HG03159 (cell line): ENCODE measurements around the gene HAPLN3.

Source experiments
- ATAC-seq: cut with Tn5 transposase; IDR thresholded peaks from one replicate; pipeline ENCODE4 v1.9.1; 2021; ENCODE audit warnings: mild to moderate bottlenecking, moderate library complexity; ENCODE audit not compliant: unreplicated experiment

The HAPLN3 gene

GRCh38 chr15:88912500-88912921 is 17.2 kb upstream of the HAPLN3 start:
- no peak for ATAC-seq

- no peak for ATAC-seq
Observed at GRCh38 chr15:88911766-88912118, 16.4 kb upstream of the HAPLN3 start.

DNA sequence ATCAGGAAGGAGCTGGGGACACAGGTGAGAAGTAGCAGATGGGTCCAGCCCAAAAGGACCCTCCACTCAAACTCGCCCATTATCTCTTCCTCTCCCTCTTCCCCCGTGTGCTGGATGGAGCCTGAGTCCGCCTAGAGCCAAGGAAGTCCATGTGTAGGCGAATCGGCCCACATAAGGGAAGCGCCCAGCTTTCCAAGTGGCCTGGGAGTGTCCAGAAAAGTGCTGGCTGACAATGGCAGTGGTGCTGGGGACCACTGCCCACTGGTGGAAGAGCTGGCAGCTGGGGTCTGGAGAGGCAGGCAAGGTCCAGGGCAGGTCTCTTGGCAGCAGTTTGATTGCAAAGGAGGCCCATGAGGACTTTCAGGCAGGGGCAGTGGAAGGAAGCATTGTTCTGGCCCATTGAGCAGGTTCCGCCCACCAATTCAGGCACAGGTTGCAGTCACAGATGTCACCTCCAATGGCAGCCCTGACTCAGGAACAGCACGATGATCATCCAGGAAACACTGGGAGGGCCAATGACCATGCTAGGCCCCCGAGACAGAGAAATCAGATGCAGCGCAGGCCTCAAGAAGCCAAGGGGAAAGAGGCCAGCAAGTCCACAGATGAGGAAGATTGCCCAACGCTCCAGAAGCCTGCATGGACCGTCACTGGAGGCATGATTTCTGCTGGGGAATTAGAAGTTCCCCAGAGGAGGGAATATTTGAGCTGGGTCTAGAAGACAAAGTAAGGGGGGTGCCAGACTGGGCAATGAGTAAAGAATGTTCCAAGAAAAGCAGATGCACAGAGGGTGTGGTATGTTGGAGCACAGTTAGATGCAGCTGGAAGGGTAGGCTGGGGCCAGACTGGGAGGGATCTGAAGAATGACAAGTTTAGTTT is 14.8 kb upstream of the HAPLN3 start:
- no peak for ATAC-seq

DNA sequence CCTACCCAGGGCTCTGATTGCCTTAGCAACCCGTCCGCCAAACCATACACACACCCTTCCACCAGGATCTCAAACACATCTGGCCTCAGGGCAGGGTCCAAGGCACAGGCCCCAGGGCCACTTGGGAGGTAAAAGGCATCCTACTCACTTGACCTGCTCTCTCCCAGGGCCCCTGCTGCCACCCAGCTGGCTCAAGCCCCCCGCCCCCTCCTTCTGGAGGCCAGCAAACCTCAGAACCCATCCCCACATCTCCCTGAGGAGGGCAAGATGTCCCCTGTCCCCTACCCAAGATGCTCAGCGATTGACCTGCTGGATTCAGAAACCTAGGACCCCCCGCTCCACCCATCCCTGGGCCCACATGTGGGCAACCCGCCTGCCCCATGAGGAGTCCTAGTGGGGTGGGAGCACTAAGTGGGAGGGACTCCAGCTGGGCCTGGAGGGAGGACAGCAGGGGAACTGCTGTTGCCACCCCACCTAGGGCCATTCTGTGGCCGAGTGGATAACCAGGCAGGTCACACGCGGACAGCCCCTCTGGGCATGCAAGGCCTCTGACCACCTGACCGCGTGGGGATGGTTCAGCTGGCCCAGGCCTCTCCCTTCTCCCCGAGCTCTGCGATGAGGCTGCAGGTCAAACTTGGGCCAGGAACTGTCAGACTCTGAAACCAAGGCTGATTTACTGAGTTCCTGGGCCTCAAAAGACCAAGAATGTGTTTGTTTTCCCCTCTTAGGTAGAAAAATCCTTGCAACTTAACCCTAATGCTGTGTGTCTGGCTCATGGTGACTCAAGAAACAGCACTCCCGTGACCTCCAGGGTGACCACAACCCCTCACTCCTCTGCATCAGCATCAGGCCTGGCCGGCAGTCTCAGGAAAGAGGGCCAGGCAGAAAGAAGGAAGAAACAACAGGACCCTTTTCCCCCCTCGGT is 13.6 kb upstream of the HAPLN3 start:
- ATAC-seq: no peak

DNA sequence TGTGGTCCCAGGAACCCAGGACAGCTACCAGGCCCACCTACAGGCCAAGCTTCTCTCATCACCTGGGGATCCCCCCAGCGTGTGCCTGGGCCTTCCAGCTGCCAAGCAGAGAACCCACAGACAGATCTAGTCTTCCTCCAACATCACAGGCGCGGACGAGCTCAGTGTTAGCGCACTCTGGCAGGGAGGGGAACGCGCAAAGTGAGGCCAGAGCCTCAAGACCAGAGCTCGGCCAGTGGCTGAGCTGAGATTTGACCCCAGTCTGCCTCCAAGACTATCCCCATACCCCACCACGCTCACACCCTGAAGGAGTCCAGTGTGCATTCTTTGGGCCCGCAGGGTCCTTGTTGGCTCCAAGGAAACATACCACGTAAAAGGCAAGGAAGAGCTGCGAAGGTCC is 12.8 kb upstream of the HAPLN3 start:
- ATAC-seq: no peak

GRCh38 chr15:88907111-88907510 is 11.8 kb upstream of the HAPLN3 start:
- no peak for ATAC-seq

DNA sequence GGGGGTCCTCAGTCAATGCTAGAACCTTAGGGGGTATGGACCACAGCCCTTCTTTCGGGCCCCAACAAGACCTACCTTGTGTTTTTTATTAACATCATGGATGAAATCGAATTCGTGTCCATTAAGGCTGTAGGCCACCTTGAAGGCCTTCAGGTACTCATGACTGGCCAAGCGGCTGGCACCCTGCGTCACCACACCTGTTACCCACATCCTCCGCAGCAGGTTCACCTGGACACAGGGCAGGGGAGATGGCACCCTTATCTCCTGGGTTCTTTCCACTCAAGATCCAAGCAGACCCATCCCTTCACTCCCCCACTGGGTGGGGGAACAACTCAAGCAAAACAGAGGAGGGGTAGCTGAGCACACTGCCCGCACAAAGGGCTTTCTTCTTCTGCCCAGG is 11.2 kb upstream of the HAPLN3 start:
- no peak for ATAC-seq

DNA sequence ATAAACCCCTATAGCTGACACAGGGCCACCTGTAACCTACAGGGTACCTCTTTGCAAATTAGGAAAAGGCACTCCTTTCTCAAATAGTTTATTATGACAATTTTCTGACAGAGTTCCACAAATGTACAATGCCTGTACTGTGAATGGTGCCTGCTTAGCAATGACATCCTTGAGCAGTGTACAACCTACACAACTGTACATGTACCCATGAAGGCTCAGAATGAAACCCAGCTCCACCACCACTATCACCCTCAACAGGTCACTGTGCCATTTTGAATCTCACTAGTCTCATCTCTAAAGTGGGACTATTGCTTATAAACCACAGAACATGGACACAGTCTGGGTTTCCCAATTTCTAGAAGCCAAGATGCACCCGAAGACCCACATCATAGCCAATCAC is 10.8 kb upstream of the HAPLN3 start:
- no peak for ATAC-seq

DNA sequence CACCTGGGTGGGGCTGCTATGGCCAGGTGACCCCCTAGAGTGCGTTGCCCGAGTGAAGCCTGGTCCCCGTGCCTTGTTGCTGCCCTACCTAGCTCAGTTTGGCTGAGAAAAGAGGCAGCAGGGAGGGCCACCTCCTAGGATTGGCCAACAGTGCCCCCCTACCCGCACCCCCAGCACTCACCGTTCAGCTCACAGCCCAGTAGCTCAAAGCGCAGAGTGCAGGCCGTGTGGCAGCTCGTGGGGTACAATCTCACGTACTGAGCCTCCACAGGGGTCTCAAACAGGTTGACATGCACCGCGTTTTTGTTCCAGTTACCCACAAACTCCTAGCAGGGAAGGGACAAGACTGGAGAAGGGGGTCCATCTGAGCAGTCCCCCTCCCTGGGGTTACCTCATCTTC is 10.2 kb upstream of the HAPLN3 start:
- no peak for ATAC-seq

DNA sequence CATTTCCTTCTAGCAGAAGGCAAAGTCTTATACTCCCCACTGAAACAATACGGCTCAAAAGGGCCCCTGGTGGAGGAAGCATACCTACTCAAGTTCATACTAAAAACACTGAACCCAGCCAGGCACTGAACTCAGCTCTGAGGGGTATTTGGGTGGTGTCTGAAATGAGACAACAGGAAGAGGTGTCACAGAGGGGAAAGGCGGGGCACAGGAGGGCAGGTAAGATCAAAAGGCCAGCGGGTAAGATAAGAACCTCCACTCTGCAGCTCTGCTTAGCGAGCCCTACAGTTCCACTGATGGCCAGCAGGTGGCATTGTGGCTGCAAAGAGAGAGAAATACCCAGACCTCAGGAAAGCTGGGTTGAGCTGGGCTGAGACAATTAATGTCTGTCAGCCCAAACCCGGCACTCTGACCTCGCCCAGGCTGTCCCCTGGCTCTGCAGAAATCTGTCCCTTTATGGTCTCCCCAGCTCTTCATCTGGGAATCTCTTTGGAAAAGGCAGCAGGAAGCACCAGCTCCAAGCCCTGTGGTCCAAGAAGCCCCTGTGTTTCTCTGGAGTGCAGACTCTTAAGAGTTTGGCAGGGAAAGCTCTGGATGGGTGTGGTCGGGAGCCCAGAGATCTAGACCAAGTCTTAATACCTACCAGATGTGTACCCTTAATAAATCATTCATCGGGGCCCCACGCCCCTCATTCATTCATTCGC is 9.4 kb upstream of the HAPLN3 start:
- ATAC-seq: peak; percentile 76

DNA sequence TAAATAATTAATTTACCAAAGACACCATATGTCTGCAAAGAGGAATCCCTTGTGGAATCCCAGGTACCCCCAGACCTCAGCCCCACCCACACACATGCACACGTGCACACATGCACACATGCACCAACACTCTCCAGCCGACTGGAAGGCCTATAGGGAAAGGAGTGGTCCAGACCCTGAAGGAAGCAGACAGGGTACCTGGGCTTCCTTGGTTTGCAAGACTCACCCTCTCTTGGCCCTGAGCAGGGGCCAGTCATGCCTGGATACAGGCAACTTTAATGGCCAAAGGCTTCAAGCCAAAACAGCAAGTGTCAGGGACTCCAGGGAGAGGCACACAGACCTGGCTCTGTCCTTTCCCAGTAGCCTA is 8.9 kb upstream of the HAPLN3 start:
- ATAC-seq: no peak

DNA sequence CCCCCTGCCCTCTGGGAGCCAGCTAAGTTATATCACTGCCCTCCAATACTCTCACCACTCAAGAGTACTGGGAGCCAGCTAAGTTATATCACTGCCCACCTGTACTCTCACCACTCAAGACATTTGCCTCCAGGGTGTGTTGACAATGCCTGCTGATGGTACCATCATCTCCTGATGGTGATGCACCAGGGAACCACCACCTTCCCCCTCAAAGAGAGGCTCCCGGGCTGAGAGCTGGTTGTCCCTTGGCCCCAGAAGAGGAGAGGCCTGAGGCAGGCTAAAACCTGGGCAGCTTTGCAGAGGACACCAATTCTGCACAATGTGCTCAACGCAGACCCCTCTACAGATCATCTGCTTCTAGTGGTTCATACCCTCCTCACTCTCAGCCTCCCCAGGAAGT is 7.5 kb upstream of the HAPLN3 start:
- no peak for ATAC-seq

GRCh38 chr15:88902221-88902835 is 7.0 kb upstream of the HAPLN3 start:
- ATAC-seq: no peak

DNA sequence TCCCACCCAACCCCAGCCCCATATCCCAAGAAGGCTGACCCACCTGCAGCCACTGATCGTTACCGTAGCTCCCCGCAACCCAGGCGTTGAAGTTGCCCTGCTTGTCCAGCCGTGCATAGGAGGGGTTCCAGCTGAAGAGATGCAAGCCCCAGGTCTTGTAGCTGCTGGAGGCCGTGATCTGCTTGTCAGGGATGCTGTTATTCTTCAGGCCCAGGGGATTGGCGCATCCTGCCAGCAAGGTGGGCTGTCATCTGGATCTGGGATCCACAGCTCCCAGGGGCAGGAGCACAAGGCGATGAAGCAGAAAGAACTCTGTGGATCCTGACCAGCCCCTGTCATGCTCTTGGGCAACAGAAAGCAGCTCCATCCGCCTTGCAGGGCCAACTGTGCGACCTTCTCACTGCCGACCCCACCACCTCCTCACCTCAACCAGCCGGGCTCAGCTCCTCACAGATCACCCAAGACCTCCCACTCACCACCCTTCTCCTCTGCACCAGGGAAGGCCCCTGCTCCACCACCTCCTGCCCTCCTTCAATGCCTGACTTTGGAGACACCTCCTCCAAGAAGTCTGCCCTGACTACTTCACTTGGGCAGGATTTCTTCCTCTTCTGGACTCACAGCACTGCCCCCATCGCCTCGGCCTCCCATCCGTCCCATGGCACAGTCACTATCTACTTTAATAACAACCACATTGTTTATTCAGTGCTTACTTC is 6.3 kb upstream of the HAPLN3 start:
- no peak for ATAC-seq

- ATAC-seq: no peak
Observed at GRCh38 chr15:88900982-88901418, 5.7 kb upstream of the HAPLN3 start.

DNA sequence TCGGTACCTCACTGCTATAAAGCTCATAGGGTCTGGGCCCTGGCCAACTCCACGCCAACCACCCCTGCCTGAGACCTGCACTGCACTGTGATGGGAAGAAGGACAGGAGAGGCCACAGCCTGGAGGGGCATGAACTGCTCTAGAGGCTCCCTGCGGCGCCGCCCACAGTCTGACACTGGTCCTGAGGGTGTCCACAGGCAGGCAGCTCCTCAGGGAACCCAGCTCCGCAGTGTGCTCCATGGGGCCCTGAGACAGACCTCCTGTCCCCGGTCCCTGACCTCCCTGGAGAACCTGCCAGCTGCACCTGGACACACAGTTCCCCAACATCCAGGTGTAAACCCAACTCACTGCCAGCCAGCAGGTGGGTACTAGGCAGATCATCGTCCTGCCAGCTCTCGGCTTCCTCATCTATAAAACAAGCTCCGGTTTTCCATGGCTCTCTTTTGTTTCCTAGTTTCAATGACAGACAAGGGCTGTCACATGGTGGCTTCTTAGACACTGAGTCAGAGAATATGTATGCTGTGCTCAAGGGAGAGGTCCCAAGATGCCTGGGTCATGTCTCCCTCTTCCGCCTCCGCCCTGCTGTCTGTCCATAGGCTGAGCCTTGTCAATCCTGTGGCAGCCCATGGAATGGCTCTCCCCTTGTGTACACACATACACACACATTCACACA is 5.1 kb upstream of the HAPLN3 start:
- no peak for ATAC-seq

DNA sequence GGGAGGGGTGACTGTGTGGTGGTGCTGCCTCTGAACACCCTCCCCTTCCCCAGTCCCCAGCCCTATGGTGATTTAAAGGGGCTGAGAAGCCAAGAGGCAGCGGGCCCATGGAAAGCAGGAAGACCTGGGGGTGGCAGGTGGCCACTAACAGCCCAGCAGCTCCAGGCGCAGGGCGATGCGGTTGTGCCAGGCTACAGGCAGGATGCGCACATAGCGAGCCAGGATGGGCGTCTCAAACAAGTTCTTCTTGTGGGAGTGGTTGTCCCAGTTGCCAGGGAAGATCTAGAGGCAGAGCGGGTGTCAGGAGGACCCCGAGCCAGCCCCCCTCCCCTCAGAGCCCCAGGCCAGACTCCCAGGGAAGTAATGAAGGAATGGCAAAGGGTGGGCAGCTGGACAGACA is 3.9 kb upstream of the HAPLN3 start:
- no peak for ATAC-seq

- ATAC-seq: no peak
Observed at GRCh38 chr15:88898736-88899135, 3.4 kb upstream of the HAPLN3 start.

- ATAC-seq: no peak
Observed at GRCh38 chr15:88897456-88898194, 2.3 kb upstream of the HAPLN3 start.
